Common myeloid progenitor, CD34-positive (primary cell): ENCODE data around the gene MRGPRD.

Experiments
- CTCF ChIA-PET: fragments of 350-600 bp; sonication (Branson Sonifier 250); formaldehyde crosslinking; loops from one replicate; lab custom pipeline; 2021; ENCODE audit warnings: antibody characterized with exemption; lab: Charles Lee
- POLR2A ChIA-PET: fragments of 350-600 bp; sonication (Branson Sonifier 250); formaldehyde crosslinking; loops from one replicate; lab custom pipeline; 2021; ENCODE audit warnings: antibody characterized with exemption; lab: Charles Lee
- DNase-seq, 3 donors: peaks; one replicate each; pipeline versions ENCODE4 v3.0.0 to v3.0.0-alpha.2; 2013
- H3K27ac ChIP-seq, 2 experiments: 1 replicate in 1 of 2; 2 replicates in 1 of 2; pipeline ENCODE4 v1.7.0; 2013; ENCODE audit warnings: inconsistent platforms in 2 of 2, low read length in 2 of 2, mild to moderate bottlenecking in 2 of 2, low read depth in 1 of 2, moderate library complexity in 1 of 2; ENCODE audit not compliant: severe bottlenecking in 2 of 2, insufficient read depth in 1 of 2, poor library complexity in 1 of 2
- H3K27me3 ChIP-seq, 5 experiments: replicated peaks in 2 of 5; 1 replicate in 3 of 5; 2 replicates in 2 of 5; pipeline versions ENCODE4 v1.6.1 to v1.7.0; 2013; ENCODE audit warnings: low read length in 4 of 5, mild to moderate bottlenecking in 2 of 5, moderate library complexity in 2 of 5, inconsistent platforms in 1 of 5; ENCODE audit not compliant: insufficient read depth in 5 of 5, control insufficient read depth in 4 of 5
- H3K36me3 ChIP-seq, 4 experiments: 1 replicate in 2 of 4; 2 replicates in 2 of 4; pipeline versions ENCODE4 v1.6.1 to v1.7.0; 2013; ENCODE audit warnings: low read length in 3 of 4, control low read depth in 1 of 4, mild to moderate bottlenecking in 1 of 4; ENCODE audit not compliant: control insufficient read depth in 4 of 4, insufficient read depth in 4 of 4
- H3K4me1 ChIP-seq, 4 experiments: 1 replicate in 3 of 4; 2 replicates in 1 of 4; pipeline versions ENCODE4 v1.6.1 to v1.7.1; 2013; ENCODE audit warnings: low read length in 3 of 4, mild to moderate bottlenecking in 3 of 4, control low read depth in 1 of 4, inconsistent platforms in 1 of 4, moderate library complexity in 1 of 4; ENCODE audit not compliant: control insufficient read depth in 4 of 4, insufficient read depth in 4 of 4; ENCODE audit errors: control extremely low read depth in 1 of 4
- H3K4me3 ChIP-seq, 7 experiments: 1 replicate in 4 of 7; 2 replicates in 3 of 7; pipeline versions ENCODE4 v1.5.1 to v1.7.0; 2013; ENCODE audit warnings: mild to moderate bottlenecking in 7 of 7, low read length in 6 of 7, moderate library complexity in 6 of 7, inconsistent platforms in 2 of 7, low read depth in 2 of 7, control low read depth in 1 of 7; ENCODE audit not compliant: insufficient read depth in 4 of 7, control insufficient read depth in 1 of 7; ENCODE audit errors: extremely low read depth in 1 of 7
- H3K9me3 ChIP-seq, 5 experiments: 1 replicate in 4 of 5; 2 replicates in 1 of 5; pipeline versions ENCODE4 v1.6.1 to v1.7.1; 2013; ENCODE audit warnings: low read length in 4 of 5, mild to moderate bottlenecking in 2 of 5, inconsistent platforms in 1 of 5, low read depth in 1 of 5, moderate library complexity in 1 of 5; ENCODE audit not compliant: control insufficient read depth in 4 of 5, insufficient read depth in 2 of 5; ENCODE audit errors: control extremely low read depth in 1 of 5
- WGBS: methylation state at CpG from one replicate; pipeline ENCODE4 v1.1.5; 2013; ENCODE audit not compliant: insufficient coverage; 5-methylcytosine and 5-hydroxymethylcytosine counted together

Gene MRGPRD

GRCh38 chr11:68955607-68955958 lies 25.2 kb downstream of the MRGPRD start:
- Histone ChIP-seq H3K27ac (no peak overlapping the region), H3K27me3 (peaks cover 0 to 1% (median 0%) of the 10 kb centered on the region in 5 experiments), H3K4me3 (peak overlapping the region in 4 of 7 experiments; percentile 26 to 65 (median 54)), H3K36me3 (no peaks in the 10 kb centered on the region), H3K9me3 (no peaks in the 10 kb centered on the region), H3K4me1 (peaks cover 0 to 17% (median 10%) of the 10 kb centered on the region in 4 experiments)
- DNase-seq, result no peak
- ChIA-PET POLR2A (no interaction called here), CTCF (interaction anchor here (0.7 to 2.2 kb wide), 9 partner anchors 8 to 136 kb away, joined by 3 to 5 read pairs (median 4); no protein-coding TSS in a partner anchor)
- WGBS, result 10% methylated on average over 2 of the region's 5 CpGs

- Histone ChIP-seq H3K27me3 (peaks cover 0 to 1% (median 0%) of the 10 kb centered on the region in 5 experiments), H3K27ac (no peak overlapping the region), H3K4me1 (peaks cover 0 to 17% (median 10%) of the 10 kb centered on the region in 4 experiments), H3K36me3 (no peaks in the 10 kb centered on the region), H3K4me3 (peak overlapping the region in 4 of 7 experiments; percentile 26 to 65 (median 54)), H3K9me3 (no peaks in the 10 kb centered on the region)
- 33% methylated on average over 24 of the region's 30 CpGs for WGBS
- ChIA-PET POLR2A (no interaction called here), CTCF (interaction anchor here (1.0 to 2.2 kb wide), 8 partner anchors 8 to 690 kb away, joined by 3 to 5 read pairs (median 4); no protein-coding TSS in a partner anchor)
- peak; percentile 67 to 87 (median 84) for DNase-seq
Measured at GRCh38 chr11:68954836-68955606, 25.8 kb downstream of the MRGPRD start.

GRCh38 chr11:68950762-68951161 lies 30.0 kb downstream of the MRGPRD start:
- CTCF ChIA-PET, result interaction anchor here (0.6 to 1.8 kb wide), 6 partner anchors 9 to 137 kb away, joined by 3 to 6 read pairs (median 4); no protein-coding TSS in a partner anchor
- Histone ChIP-seq H3K4me1 (peaks cover 0 to 20% (median 12%) of the 10 kb centered on the region in 4 experiments), H3K36me3 (no peaks in the 10 kb centered on the region), H3K27me3 (no peaks in the 10 kb centered on the region), H3K27ac (no peak overlapping the region), H3K4me3 (no peak overlapping the region), H3K9me3 (no peaks in the 10 kb centered on the region)
- POLR2A ChIA-PET, result no interaction called here
- DNase-seq, result no peak
- WGBS, result 98% methylated on average over 8 of the region's 9 CpGs

GRCh38 chr11:68950270-68950669 lies 30.5 kb downstream of the MRGPRD start:
- H3K4me3 ChIP-seq, result no peak overlapping the region
- peak in 2 of 3 donors; percentile 56 to 58 for DNase-seq
- no peak overlapping the region for H3K27ac ChIP-seq
- H3K27me3 ChIP-seq, result no peaks in the 10 kb centered on the region
- H3K9me3 ChIP-seq, result no peaks in the 10 kb centered on the region
- POLR2A ChIA-PET, result no interaction called here
- WGBS, result 100% methylated on average over 2 of the region's 5 CpGs
- CTCF ChIA-PET, result interaction anchor here (0.6 to 1.6 kb wide), 9 partner anchors 12 to 138 kb away, joined by 3 to 6 read pairs (median 3); no protein-coding TSS in a partner anchor
- no peaks in the 10 kb centered on the region for H3K36me3 ChIP-seq
- H3K4me1 ChIP-seq, result peaks cover 0 to 18% (median 8%) of the 10 kb centered on the region in 4 experiments

DNA sequence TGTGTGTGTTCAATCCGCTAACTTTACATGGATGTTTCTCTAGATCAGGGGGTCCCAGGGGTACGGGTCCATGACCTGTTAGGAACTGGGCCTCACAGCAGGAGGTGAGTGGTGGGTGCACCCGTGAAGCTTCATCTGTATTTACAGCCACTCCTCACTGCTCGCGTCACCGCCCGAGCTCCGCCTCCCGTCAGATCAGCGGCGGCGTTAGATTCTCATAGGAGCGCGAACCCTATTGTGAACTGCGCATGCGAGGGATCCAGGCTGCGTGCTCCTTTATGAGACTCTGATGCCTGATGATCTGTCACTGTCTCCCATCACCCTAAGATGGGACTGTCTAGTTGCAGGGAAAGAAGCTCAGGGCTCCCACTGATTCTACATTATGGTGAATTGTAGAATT lies 31.9 kb downstream of the MRGPRD start:
- no peak for DNase-seq
- Histone ChIP-seq H3K9me3 (no peaks in the 10 kb centered on the region), H3K27ac (no peak overlapping the region), H3K36me3 (no peaks in the 10 kb centered on the region), H3K27me3 (no peaks in the 10 kb centered on the region), H3K4me3 (no peak overlapping the region), H3K4me1 (peaks cover 0 to 12% (median 4%) of the 10 kb centered on the region in 4 experiments)
- ChIA-PET POLR2A (no interaction called here), CTCF (interaction anchor here (1.2 kb wide), 2 partner anchors 63 to 98 kb away, joined by 3 read pairs; no protein-coding TSS in a partner anchor)
- WGBS, result 92% methylated on average over 16 of the region's 17 CpGs

DNA sequence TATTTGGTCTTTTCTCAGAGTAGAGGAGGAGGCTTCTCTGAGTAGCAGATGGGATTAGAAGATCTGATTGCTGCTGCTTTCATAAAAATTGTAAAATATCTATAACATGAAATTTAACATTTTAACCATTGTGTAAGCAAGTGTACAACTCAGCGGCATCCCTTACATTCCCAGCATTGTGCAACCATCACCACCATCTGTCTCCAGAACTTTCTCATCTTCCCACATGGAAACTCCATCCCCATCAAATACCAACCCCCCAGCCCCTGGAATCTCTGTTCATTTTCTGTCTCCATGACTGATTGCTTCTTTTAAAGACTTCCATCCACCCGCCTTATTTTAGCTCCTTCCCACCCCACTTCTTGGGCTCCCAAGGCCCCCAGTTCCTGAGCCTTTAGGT lies 32.3 kb downstream of the MRGPRD start:
- H3K36me3 ChIP-seq, result no peaks in the 10 kb centered on the region
- H3K27ac ChIP-seq, result no peak overlapping the region
- POLR2A ChIA-PET, result no interaction called here
- no peak overlapping the region for H3K4me3 ChIP-seq
- 92% methylated on average over 1 of the region's 2 CpGs for WGBS
- CTCF ChIA-PET, result interaction anchor here (1.2 kb wide), 1 partner anchor 99 kb away, joined by 3 read pairs; no protein-coding TSS in a partner anchor
- no peak for DNase-seq
- no peaks in the 10 kb centered on the region for H3K27me3 ChIP-seq
- H3K9me3 ChIP-seq, result no peaks in the 10 kb centered on the region
- H3K4me1 ChIP-seq, result peaks cover 0 to 12% (median 4%) of the 10 kb centered on the region in 4 experiments

GRCh38 chr11:68947151-68947550 lies 33.6 kb downstream of the MRGPRD start:
- WGBS, result 86% methylated on average over 9 of the region's 11 CpGs
- DNase-seq, result no peak
- ChIA-PET CTCF (interaction anchor here (1.2 kb wide), 1 partner anchor 9 kb away, joined by 4 read pairs; no protein-coding TSS in a partner anchor), POLR2A (no interaction called here)
- Histone ChIP-seq H3K4me1 (peaks cover 0 to 21% (median 12%) of the 10 kb centered on the region in 4 experiments), H3K27ac (no peak overlapping the region), H3K9me3 (no peaks in the 10 kb centered on the region), H3K36me3 (peaks cover 0 to under 1% (median 0%) of the 10 kb centered on the region in 4 experiments), H3K4me3 (no peak overlapping the region), H3K27me3 (no peaks in the 10 kb centered on the region)
